Trophoblast cell (in vitro differentiated cells and primary cell): ENCODE data around the gene SH2D2A.

Source experiments
- DNase-seq, 2 donors: peaks; one replicate each; pipeline ENCODE4 v3.0.0-alpha.2; 2016
- H2AFZ ChIP-seq: 2 replicates; pipeline ENCODE4 v1.6.1; 2013; ENCODE audit warnings: low read length, moderate library complexity, mild to moderate bottlenecking; ENCODE audit not compliant: insufficient read depth, poor library complexity
- H2AK5ac ChIP-seq: 2 replicates; pipeline ENCODE4 v1.6.1; 2013; ENCODE audit warnings: mild to moderate bottlenecking, low read length
- H2BK120ac ChIP-seq: 2 replicates; pipeline ENCODE4 v1.6.1; 2013; ENCODE audit warnings: low read length, mild to moderate bottlenecking, moderate library complexity; ENCODE audit not compliant: insufficient read depth, poor library complexity
- H2BK12ac ChIP-seq: 2 replicates; pipeline ENCODE4 v1.6.1; 2013; ENCODE audit warnings: mild to moderate bottlenecking, low read length, moderate library complexity
- H2BK5ac ChIP-seq: 2 replicates; pipeline ENCODE4 v1.6.1; 2013; ENCODE audit warnings: low read length, low read depth, moderate library complexity, mild to moderate bottlenecking; ENCODE audit not compliant: poor library complexity
- H3K14ac ChIP-seq: 2 replicates; pipeline ENCODE4 v1.6.1; 2013; ENCODE audit warnings: mild to moderate bottlenecking, low read length
- H3K18ac ChIP-seq: 2 replicates; pipeline ENCODE4 v1.6.1; 2013; ENCODE audit warnings: mild to moderate bottlenecking, low read length
- H3K23ac ChIP-seq: 2 replicates; pipeline ENCODE4 v1.6.1; 2013; ENCODE audit warnings: low read length
- H3K27ac ChIP-seq: 2 replicates; pipeline ENCODE4 v1.5.1; 2013; ENCODE audit warnings: low read depth, mild to moderate bottlenecking, inconsistent platforms, low read length, moderate library complexity
- H3K27me3 ChIP-seq: 2 replicates; pipeline ENCODE4 v1.6.1; 2013; ENCODE audit warnings: inconsistent platforms, mild to moderate bottlenecking, low read length, moderate library complexity; ENCODE audit not compliant: insufficient read depth
- H3K36me3 ChIP-seq, 2 experiments: 1 replicate in 1 of 2; 2 replicates in 1 of 2; pipeline ENCODE4 v1.6.1; 2013; ENCODE audit warnings: low read length in 2 of 2, mild to moderate bottlenecking in 2 of 2, moderate library complexity in 1 of 2; ENCODE audit not compliant: insufficient read depth in 2 of 2, control insufficient read depth in 1 of 2
- H3K4ac ChIP-seq: 2 replicates; pipeline ENCODE4 v1.6.1; 2013; ENCODE audit warnings: low read depth, mild to moderate bottlenecking, low read length, moderate library complexity
- H3K4me1 ChIP-seq, 2 experiments: 1 replicate in 1 of 2; 2 replicates in 1 of 2; pipeline ENCODE4 v1.6.1; 2013; ENCODE audit warnings: low read length in 2 of 2, mild to moderate bottlenecking in 2 of 2, moderate library complexity in 1 of 2; ENCODE audit not compliant: insufficient read depth in 2 of 2, control insufficient read depth in 1 of 2
- H3K4me2 ChIP-seq: 2 replicates; pipeline ENCODE4 v1.6.1; 2013; ENCODE audit warnings: inconsistent platforms, mild to moderate bottlenecking, low read length, moderate library complexity
- H3K4me3 ChIP-seq: 2 replicates; pipeline ENCODE4 v1.5.1; 2013; ENCODE audit warnings: mild to moderate bottlenecking, low read depth, low read length, inconsistent platforms
- H3K79me1 ChIP-seq: one replicate; pipeline ENCODE4 v1.6.1; 2013; ENCODE audit warnings: low read length
- H3K79me2 ChIP-seq: 2 replicates; pipeline ENCODE4 v1.6.1; 2013; ENCODE audit warnings: low read length, mild to moderate bottlenecking; ENCODE audit not compliant: control insufficient read depth, insufficient read depth, poor library complexity
- H3K9ac ChIP-seq: 2 replicates; pipeline ENCODE4 v1.6.1; 2013; ENCODE audit warnings: mild to moderate bottlenecking, low read length
- H3K9me3 ChIP-seq: 2 replicates; pipeline ENCODE4 v1.6.1; 2013; ENCODE audit warnings: low read depth, mild to moderate bottlenecking, control low read depth, inconsistent platforms, low read length; ENCODE audit not compliant: insufficient read depth
- H4K12ac ChIP-seq: 2 replicates; pipeline ENCODE4 v1.6.1; 2013; ENCODE audit warnings: low read depth, mild to moderate bottlenecking, low read length, moderate library complexity
- H4K8ac ChIP-seq: 2 replicates; pipeline ENCODE4 v1.6.1; 2013; ENCODE audit warnings: low read depth, mild to moderate bottlenecking, low read length, moderate library complexity
- H4K91ac ChIP-seq: one replicate; pipeline ENCODE4 v1.6.1; 2013; ENCODE audit warnings: low read depth, mild to moderate bottlenecking, low read length, moderate library complexity
- WGBS: extraction: QIAGEN DNeasy Blood & Tissue Kit; methylation state at CpG from one replicate; pipeline ENCODE4 v1.1.7; 2013; ENCODE audit warnings: missing lambda C conversion rate; ENCODE audit not compliant: insufficient read length, insufficient coverage; ENCODE audit errors: extremely low coverage; 5-methylcytosine and 5-hydroxymethylcytosine counted together

SH2D2A gene

DNA sequence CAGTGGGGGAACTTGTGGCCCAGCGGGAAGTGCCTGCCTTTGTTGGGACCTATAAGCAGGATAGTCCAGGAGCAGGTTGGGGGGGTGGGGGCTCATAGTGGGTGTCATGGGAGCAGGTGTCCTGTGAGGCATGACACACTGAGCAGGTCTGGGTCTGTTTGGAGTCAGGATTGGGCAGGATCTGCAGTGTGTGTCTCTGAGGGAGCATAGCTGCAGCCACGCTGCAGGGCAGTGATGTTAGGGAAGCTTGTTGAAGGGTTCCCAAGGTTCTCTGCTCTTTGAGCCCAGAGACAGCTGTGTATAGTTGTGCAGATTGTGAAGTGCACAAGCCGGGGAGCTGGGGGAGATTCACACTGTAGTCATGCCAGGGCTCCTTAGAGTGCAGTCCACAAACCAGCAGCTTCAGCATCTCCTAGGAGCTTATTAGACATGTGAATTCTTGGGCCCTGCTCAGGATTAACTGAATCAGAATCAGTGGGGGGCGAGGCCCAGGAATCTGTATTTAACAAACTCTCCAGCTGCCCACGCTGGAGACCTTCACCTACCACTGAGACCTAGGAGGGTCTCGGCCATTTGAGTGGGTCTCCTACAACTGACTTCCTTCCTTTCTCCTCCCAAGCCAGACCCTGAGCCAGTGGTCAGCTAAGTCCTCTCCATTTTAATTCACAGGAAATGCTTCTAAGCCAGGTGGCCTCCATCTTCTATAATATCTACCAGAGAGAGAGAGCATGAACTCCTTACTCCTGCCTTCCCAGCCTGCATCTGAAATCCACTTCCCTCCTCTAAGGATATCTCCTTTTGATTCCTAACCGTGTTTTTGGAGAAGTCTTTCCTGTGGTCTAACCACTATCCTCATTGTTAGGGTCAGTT is 31.2 kb upstream of the SH2D2A start:
- Histone ChIP-seq H3K4me3 (no peak overlapping the region), H4K12ac (no peak overlapping the region), H3K4ac (no peak overlapping the region), H2BK120ac (no peak overlapping the region), H3K79me2 (no peaks in the 10 kb centered on the region), H3K27ac (no peak overlapping the region), H4K8ac (no peak overlapping the region), H4K91ac (no peak overlapping the region), H3K9me3 (peaks cover 12% of the 10 kb centered on the region), H3K23ac (no peak overlapping the region), H3K27me3 (peaks cover 62% of the 10 kb centered on the region), H3K36me3 (no peaks in the 10 kb centered on the region), H3K4me2 (no peak overlapping the region), H3K9ac (no peak overlapping the region), H3K79me1 (no peaks in the 10 kb centered on the region), H3K4me1 (peaks cover 3% of the 10 kb centered on the region in 2 experiments), H3K14ac (no peak overlapping the region), H2BK12ac (no peak overlapping the region), H2AFZ (no peak overlapping the region), H3K18ac (no peak overlapping the region), H2AK5ac (no peak overlapping the region), H2BK5ac (no peak overlapping the region)
- WGBS, result no CpG with 5 or more reads among the region's 7 CpGs
- no peak for DNase-seq

DNA sequence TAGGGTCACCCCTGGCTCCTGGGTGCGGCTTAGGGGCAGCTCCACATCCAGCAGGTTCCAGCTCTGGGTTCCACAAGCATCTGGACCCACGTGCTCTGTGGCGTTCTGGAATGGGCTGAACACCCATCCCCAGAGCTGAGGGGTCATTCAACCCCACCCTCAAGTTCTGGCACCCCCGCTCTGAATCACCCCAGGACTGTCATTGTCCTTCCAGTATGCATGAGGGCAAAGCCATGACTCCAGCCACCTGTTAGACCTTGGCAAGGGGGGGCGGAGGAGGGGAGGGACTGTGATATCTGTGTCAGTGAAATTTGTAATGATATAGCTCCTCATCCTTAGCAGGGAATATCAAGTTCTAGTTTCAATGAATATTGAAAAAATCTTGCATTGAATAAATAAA is 30.0 kb upstream of the SH2D2A start:
- peaks cover 62% of the 10 kb centered on the region for H3K27me3 ChIP-seq
- no peak overlapping the region for H2BK12ac ChIP-seq
- no peak overlapping the region for H4K12ac ChIP-seq
- H2BK5ac ChIP-seq, result no peak overlapping the region
- no peak overlapping the region for H2BK120ac ChIP-seq
- peaks cover 3% of the 10 kb centered on the region in 2 experiments for H3K4me1 ChIP-seq
- H3K9me3 ChIP-seq, result peaks cover 12% of the 10 kb centered on the region
- no peaks in the 10 kb centered on the region for H3K79me1 ChIP-seq
- H3K4me3 ChIP-seq, result no peak overlapping the region
- no peak overlapping the region for H3K4ac ChIP-seq
- H3K9ac ChIP-seq, result no peak overlapping the region
- no peak overlapping the region for H3K18ac ChIP-seq
- no peaks in the 10 kb centered on the region for H3K36me3 ChIP-seq
- no peak overlapping the region for H3K27ac ChIP-seq
- H3K14ac ChIP-seq, result no peak overlapping the region
- H3K79me2 ChIP-seq, result no peaks in the 10 kb centered on the region
- H2AK5ac ChIP-seq, result no peak overlapping the region
- no peak overlapping the region for H3K4me2 ChIP-seq
- H4K91ac ChIP-seq, result no peak overlapping the region
- H4K8ac ChIP-seq, result no peak overlapping the region
- H3K23ac ChIP-seq, result no peak overlapping the region
- no peak overlapping the region for H2AFZ ChIP-seq
- WGBS, result no CpG with 5 or more reads among the region's 5 CpGs
- no peak for DNase-seq

DNA sequence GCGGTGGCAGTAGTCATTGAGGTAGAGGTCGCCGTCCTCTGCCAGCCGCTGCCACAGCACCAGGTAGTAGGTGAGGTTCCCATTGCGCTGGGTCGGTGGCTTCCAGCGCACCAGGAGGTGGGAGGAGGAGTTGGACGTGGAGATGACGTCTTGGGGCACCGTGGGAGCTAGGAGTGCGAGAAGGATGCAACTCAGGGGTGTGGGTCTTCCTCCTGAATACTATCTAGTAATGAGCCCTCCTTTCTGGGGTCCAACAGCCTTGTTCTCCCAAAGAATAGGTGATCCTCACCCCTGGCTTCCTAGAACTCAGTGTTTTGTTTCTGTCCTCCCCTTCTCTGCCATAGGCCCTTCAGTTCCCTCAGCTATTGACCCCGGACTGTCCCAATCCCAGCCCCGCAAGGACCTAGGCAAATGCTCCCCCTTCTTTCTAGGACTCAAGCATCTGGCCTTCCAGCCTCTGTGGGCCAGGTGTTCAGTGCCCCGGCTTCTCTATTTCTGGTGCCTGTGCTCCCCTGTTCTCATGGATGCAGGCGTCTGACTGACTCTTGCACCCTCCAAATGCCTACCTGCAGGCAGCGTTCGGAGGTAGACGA is 29.4 kb upstream of the SH2D2A start:
- no CpG with 5 or more reads among the region's 18 CpGs for WGBS

DNA sequence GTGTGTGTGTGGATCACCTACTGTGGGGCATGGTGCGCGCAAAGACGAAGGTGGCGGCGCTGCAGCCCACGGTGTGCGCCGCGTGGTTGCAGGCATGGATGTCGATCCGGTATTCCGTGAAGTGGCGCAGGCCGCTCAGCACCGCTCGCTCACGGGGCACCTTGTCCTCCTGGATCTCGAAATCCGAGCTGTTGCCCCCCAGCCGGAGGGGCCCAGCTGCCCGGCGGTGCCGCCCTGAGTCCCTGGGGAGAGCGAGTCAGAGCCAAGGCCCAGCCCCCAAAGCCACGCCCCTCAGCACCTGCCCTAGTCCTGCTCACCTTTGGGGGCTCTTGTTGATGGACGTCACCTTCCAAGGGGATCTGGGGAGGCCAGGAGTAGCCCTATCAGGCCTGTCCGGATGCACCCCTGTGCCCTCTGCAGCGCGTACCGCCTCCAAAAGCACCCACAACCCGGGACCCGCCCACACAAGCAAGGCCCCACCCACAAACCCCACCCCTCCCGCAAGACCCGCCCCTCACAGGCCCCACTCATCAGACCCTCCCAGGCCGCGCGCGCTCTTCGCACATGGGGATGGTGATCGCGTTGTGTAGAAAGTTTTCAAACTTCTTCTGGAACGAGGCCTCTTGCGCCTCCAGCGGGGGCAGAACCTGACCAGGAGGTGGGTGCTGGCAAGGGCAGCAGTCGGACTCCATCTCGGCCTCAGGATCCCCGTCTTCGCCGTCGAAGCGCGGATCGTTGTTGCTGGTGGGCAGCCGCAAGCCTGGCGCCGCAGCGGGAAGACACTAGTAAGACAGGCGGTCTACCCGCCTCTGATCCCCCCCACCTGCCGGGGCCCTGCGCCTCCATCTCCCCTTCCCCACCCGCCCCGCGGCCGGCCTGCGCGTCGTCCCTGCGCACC is 28.7 kb upstream of the SH2D2A start:
- no peak overlapping the region for H2AK5ac ChIP-seq
- peaks cover 3% of the 10 kb centered on the region in 2 experiments for H3K4me1 ChIP-seq
- peaks cover 62% of the 10 kb centered on the region for H3K27me3 ChIP-seq
- no peak overlapping the region for H3K9ac ChIP-seq
- no peak overlapping the region for H3K14ac ChIP-seq
- H3K4ac ChIP-seq, result no peak overlapping the region
- no peaks in the 10 kb centered on the region for H3K79me1 ChIP-seq
- no peak overlapping the region for H3K4me3 ChIP-seq
- H3K27ac ChIP-seq, result no peak overlapping the region
- H3K4me2 ChIP-seq, result no peak overlapping the region
- DNase-seq, result no peak
- H2BK5ac ChIP-seq, result no peak overlapping the region
- H2BK120ac ChIP-seq, result no peak overlapping the region
- no CpG with 5 or more reads among the region's 69 CpGs for WGBS
- peaks cover 12% of the 10 kb centered on the region for H3K9me3 ChIP-seq
- no peak overlapping the region for H4K8ac ChIP-seq
- no peaks in the 10 kb centered on the region for H3K79me2 ChIP-seq
- H3K18ac ChIP-seq, result no peak overlapping the region
- no peak overlapping the region for H2AFZ ChIP-seq
- no peak overlapping the region for H2BK12ac ChIP-seq
- H3K36me3 ChIP-seq, result no peaks in the 10 kb centered on the region
- H4K12ac ChIP-seq, result no peak overlapping the region
- H3K23ac ChIP-seq, result no peak overlapping the region
- no peak overlapping the region for H4K91ac ChIP-seq

More for the DNA sequence above, 29.4 kb upstream of the SH2D2A start:
- Histone ChIP-seq H4K8ac (no peak overlapping the region), H3K4me3 (no peak overlapping the region), H4K12ac (no peak overlapping the region), H3K23ac (no peak overlapping the region), H3K27ac (no peak overlapping the region), H2BK120ac (no peak overlapping the region), H2BK5ac (no peak overlapping the region), H3K9ac (no peak overlapping the region), H4K91ac (no peak overlapping the region), H3K4ac (no peak overlapping the region), H3K9me3 (peaks cover 12% of the 10 kb centered on the region), H3K79me2 (no peaks in the 10 kb centered on the region), H3K4me2 (no peak overlapping the region), H3K79me1 (no peaks in the 10 kb centered on the region), H2AFZ (no peak overlapping the region), H3K27me3 (peaks cover 62% of the 10 kb centered on the region), H3K36me3 (no peaks in the 10 kb centered on the region), H3K4me1 (peaks cover 3% of the 10 kb centered on the region in 2 experiments), H3K18ac (no peak overlapping the region), H2AK5ac (no peak overlapping the region), H2BK12ac (no peak overlapping the region), H3K14ac (no peak overlapping the region)
- DNase-seq, result no peak
